ENCODE results near the gene PTGFR. TPM values are rescaled to one million over a fixed set of nuclear protein-coding genes. Genes with fewer than 3 reads are reported as not detected.

The PTGFR gene
- total RNA-seq, 1 experiment from 2014 or later, result not detected

GRCh38 chr1:78526496-78526895, 35.7 kb downstream of the PTGFR start:
- H4K20me1 ChIP-seq (ENCODE audit: insufficient read depth), result no peaks in the 10 kb centered on the region
- no peaks in the 10 kb centered on the region for H3K36me3 ChIP-seq (ENCODE audit: control insufficient read depth in 1 of 2, insufficient read depth in 2 of 2, low read length in 2 of 2)
- no peak overlapping the region for H3K4me3 ChIP-seq (replicated peaks in 1 of 2; ENCODE audit: low read depth in 1 of 2, low read length in 2 of 2)
- RAD21 ChIA-PET (ENCODE audit: low non-redundant PET in 1 of 2, low total read pairs in 2 of 2, uncharacterized antibody in 2 of 2, unreplicated experiment in 2 of 2), result no interaction called here
- no peaks in the 10 kb centered on the region for H3K9me2 ChIP-seq (ENCODE audit: insufficient read depth)
- H3K9me3 ChIP-seq (ENCODE audit: control insufficient read depth in 1 of 2, insufficient read depth in 1 of 2, low read depth in 1 of 2, low read length in 2 of 2), result no peaks in the 10 kb centered on the region
- BruUV-seq (replicated peaks), result no TSS peak
- H3K4me1 ChIP-seq (ENCODE audit: control insufficient read depth in 1 of 2, insufficient read depth in 2 of 2, low read length in 2 of 2), result no peaks in the 10 kb centered on the region
- no peak for DNase-seq (ENCODE audit: low read depth, low spot score)
- H3K27ac ChIP-seq (ENCODE audit: low read depth, low read length), result no peak overlapping the region
- POLR2A ChIA-PET, result no interaction called here
- TF ChIP-seq SIN3A (IDR thresholded peaks at IDR 0.05; ENCODE audit: low read depth), result no peak
- no peak for TF ChIP-seq MAX (IDR thresholded peaks at IDR 0.05)
- no peak for TF ChIP-seq RAD21 (IDR thresholded peaks at IDR 0.05; ENCODE audit: low read depth)
- no peak for TF ChIP-seq CEBPB (IDR thresholded peaks at IDR 0.05; ENCODE audit: low read depth)
- TF ChIP-seq ZNF274 (IDR thresholded peaks at IDR 0.05; ENCODE audit: low read depth, low read length), result no peak
- no peak for TF ChIP-seq FOSL1 (IDR thresholded peaks at IDR 0.05; ENCODE audit: low read depth)
- no peak for TF ChIP-seq ZFX (IDR thresholded peaks at IDR 0.05)
- TF ChIP-seq EZH2 (IDR thresholded peaks at IDR 0.05), result no peak
- no peak for TF ChIP-seq JUND (IDR thresholded peaks at IDR 0.05)
- TF ChIP-seq EGR1 (IDR thresholded peaks at IDR 0.05; ENCODE audit: low read depth), result no peak
- no peak for TF ChIP-seq ATF3 (IDR thresholded peaks at IDR 0.05)
- no peak for TF ChIP-seq ELF1 (IDR thresholded peaks at IDR 0.05; ENCODE audit: borderline replicate concordance, low read depth)
- TF ChIP-seq ZBTB33 (IDR thresholded peaks at IDR 0.05; ENCODE audit: extremely low read depth, insufficient replicate concordance, low read length), result no peak
- no peak for TF ChIP-seq REST (IDR thresholded peaks at IDR 0.05; ENCODE audit: low read depth)
- no peak for TF ChIP-seq TCF7L2 (IDR thresholded peaks at IDR 0.05; ENCODE audit: borderline replicate concordance, extremely low read depth, insufficient read depth, insufficient read length)
- no peak for TF ChIP-seq EZH2phosphoT487 (IDR thresholded peaks at IDR 0.05; ENCODE audit: borderline replicate concordance)
- no peak for TF ChIP-seq POLR2A (IDR thresholded peaks at IDR 0.05; ENCODE audit: borderline replicate concordance, extremely low read depth, insufficient read depth, insufficient read length)
- TF ChIP-seq POLR2AphosphoS5 (IDR thresholded peaks at IDR 0.05; ENCODE audit: low read depth, low read length), result no peak
- H2AFZ ChIP-seq (ENCODE audit: low read depth, low read length, poor library complexity, severe bottlenecking), result no peak overlapping the region
- H3K27me3 ChIP-seq (ENCODE audit: insufficient read depth, low read length), result no peaks in the 10 kb centered on the region
- H3K79me2 ChIP-seq (ENCODE audit: insufficient read depth, low read length), result no peaks in the 10 kb centered on the region
- no peak for ATAC-seq
- no peak overlapping the region for H3K4me2 ChIP-seq (ENCODE audit: low read length)
- CTCF ChIA-PET, result no interaction called here
- no peak overlapping the region for H3K9ac ChIP-seq (ENCODE audit: low read length)
- intact Hi-C loops (cut with micrococcal nuclease), result no loop called here
